SK-N-SH (cell line): Measurements from ENCODE around the gene MTMR12. TPM values are rescaled to one million over a fixed set of nuclear protein-coding genes. Genes with fewer than 3 reads are reported as not detected.

Experiments used
- CTCF ChIA-PET: fragments of 300-600, 350-600 bp; formaldehyde crosslinking; extraction: SDS; loops from one replicate; lab custom pipeline; 2021; lab: Yijun Ruan, JAX
- POLR2A ChIA-PET: fragments of 350-600 bp; sonication (Branson Sonifier 250); formaldehyde crosslinking; extraction: SDS; loops from one replicate; lab custom pipeline; 2020; ENCODE audit warnings: antibody characterized with exemption, inconsistent platforms; lab: Yijun Ruan, JAX
- DNase-seq: peaks from one replicate; pipeline ENCODE4 v3.0.0; 2012
- H2AFZ ChIP-seq: fragments of 200-600 bp; sonication (generic); 2 replicates; pipeline ENCODE4 v1.8.1; 2016; ENCODE audit warnings: antibody characterized with exemption, mild to moderate bottlenecking, low read depth
- H3F3A ChIP-seq: fragments of 200-600 bp; sonication (generic); replicated peaks from 2 replicates; pipeline ENCODE3; 2016; ENCODE audit warnings: antibody characterized with exemption, mild to moderate bottlenecking; ENCODE audit not compliant: insufficient read depth
- H3K27ac ChIP-seq, 2 experiments: fragments of 200-500 bp in 1 of 2; fragments of 200-600 bp in 1 of 2; sonication (Bioruptor generic) in 1 of 2; sonication (generic), shearing (Covaris generic) in 1 of 2; 2 replicates each; pipeline versions ENCODE4 v1.5.1 to v1.6.1; 2014 to 2016; ENCODE audit warnings: low read depth in 2 of 2, inconsistent platforms in 1 of 2, low read length in 1 of 2, mild to moderate bottlenecking in 1 of 2, mixed read lengths in 1 of 2
- H3K27me3 ChIP-seq: fragments of 200-600 bp; sonication (generic), shearing (Covaris generic); 2 replicates; pipeline ENCODE4 v1.6.1; 2016; ENCODE audit warnings: mixed run types; ENCODE audit not compliant: insufficient read depth
- H3K36me3 ChIP-seq, 2 experiments: fragments of 200-500 bp in 1 of 2; fragments of 200-600 bp in 1 of 2; sonication (Bioruptor generic) in 1 of 2; sonication (generic) in 1 of 2; replicated peaks in 1 of 2; 2 replicates each; pipeline versions ENCODE3 to v1.5.1; 2014 to 2016; ENCODE audit warnings: low read length in 1 of 2, mild to moderate bottlenecking in 1 of 2; ENCODE audit not compliant: insufficient read depth in 2 of 2, control insufficient read depth in 1 of 2
- H3K4me1 ChIP-seq, 2 experiments: fragments of 200-500 bp in 1 of 2; fragments of 200-600 bp in 1 of 2; sonication (Bioruptor generic) in 1 of 2; sonication (generic), shearing (Covaris generic) in 1 of 2; 2 replicates each; pipeline versions ENCODE4 v1.5.1 to v1.6.1; 2014 to 2016; ENCODE audit warnings: low read depth in 1 of 2, low read length in 1 of 2, mixed run types in 1 of 2; ENCODE audit not compliant: insufficient read depth in 2 of 2, control insufficient read depth in 1 of 2
- H3K4me2 ChIP-seq: fragments of 200-600 bp; sonication (generic), shearing (Covaris generic); 2 replicates; pipeline ENCODE4 v1.6.1; 2017; ENCODE audit warnings: mixed run types
- H3K4me3 ChIP-seq, 2 experiments: fragments of 200-500 bp in 1 of 2; fragments of 200-600 bp in 1 of 2; sonication (Bioruptor generic) in 1 of 2; sonication (generic), shearing (Covaris generic) in 1 of 2; 2 replicates each; pipeline versions ENCODE4 v1.5.1 to v1.8.1; 2014 to 2016; ENCODE audit warnings: low read depth in 2 of 2, inconsistent platforms in 1 of 2, low read length in 1 of 2, mild to moderate bottlenecking in 1 of 2, mixed read lengths in 1 of 2, moderate library complexity in 1 of 2
- H3K79me2 ChIP-seq: fragments of 200-600 bp; sonication (generic); 2 replicates; pipeline ENCODE4 v1.8.1; 2017; ENCODE audit warnings: mild to moderate bottlenecking; ENCODE audit not compliant: insufficient read depth
- H3K9ac ChIP-seq: fragments of 200-600 bp; sonication (generic); 2 replicates; pipeline ENCODE4 v1.6.1; 2017; ENCODE audit warnings: mixed run types
- H3K9me2 ChIP-seq: fragments of 200-600 bp; sonication (generic); 2 replicates; pipeline ENCODE4 v1.6.1; 2017; ENCODE audit warnings: mixed run types
- H3K9me3 ChIP-seq: fragments of 200-600 bp; sonication (generic); 2 replicates; pipeline ENCODE4 v1.6.1; 2017; ENCODE audit warnings: mixed run types, mild to moderate bottlenecking, moderate library complexity
- H4K20me1 ChIP-seq: fragments of 200-600 bp; sonication (generic); 2 replicates; pipeline ENCODE4 v1.6.1; 2017; ENCODE audit warnings: mild to moderate bottlenecking, mixed run types; ENCODE audit not compliant: insufficient read depth
- CHD2 ChIP-seq: fragments of 150-350 bp; IDR thresholded peaks from 2 replicates; pipeline ENCODE4 v1.6.1; 2018; ENCODE audit warnings: low read length; ENCODE audit not compliant: partially characterized antibody
- EZH2phosphoT487 ChIP-seq: fragments of 200-600 bp; sonication (generic); IDR thresholded peaks from 2 replicates; pipeline ENCODE4 v1.6.1; 2017; ENCODE audit warnings: low read depth, mixed run types, mild to moderate bottlenecking, antibody characterized with exemption, moderate library complexity, borderline replicate concordance
- PBX3 ChIP-seq: IDR thresholded peaks from 2 replicates; pipeline ENCODE4; 2012
- RXRA ChIP-seq: IDR thresholded peaks from 2 replicates; pipeline ENCODE4 v1.4.0; 2012; ENCODE audit warnings: low read depth, mild to moderate bottlenecking, borderline replicate concordance
- TCF12 ChIP-seq: IDR thresholded peaks from 2 replicates; pipeline ENCODE4 v1.4.0; 2012
- YY1 ChIP-seq: IDR thresholded peaks from 2 replicates; pipeline ENCODE4 v1.4.0; 2012; ENCODE audit warnings: low read depth, mild to moderate bottlenecking
- WGBS: methylation state at CpG from one replicate; pipeline ENCODE4 v1.1.6; 2017; ENCODE audit warnings: low lambda C conversion rate; 5-methylcytosine and 5-hydroxymethylcytosine counted together
- polyA plus RNA-seq, 3 experiments: library from polyadenylated mRNA; depleted of rRNA; stranded (reverse); fragments of >200 nt; gene quantifications; 2 replicates each; pipeline ENCODE4 v1.2.3, GENCODE V29; 2012
- TF ChIP-seq, protein P1 (sequence below): IDR thresholded peaks from 2 replicates; pipeline ENCODE4 v1.4.0; 2012; ENCODE audit warnings: low read depth, borderline replicate concordance

Gene MTMR12
- polyA plus RNA-seq, 1 of the 3 experiments (the other 2 are of a cell fraction) = 10.9 TPM

- Histone ChIP-seq H3K4me2 (no peak overlapping the region), H3K9me2 (no peaks in the 10 kb centered on the region), H3K27me3 (no peaks in the 10 kb centered on the region), H3K79me2 (no peaks in the 10 kb centered on the region), H3K4me3 (no peak overlapping the region), H3K9me3 (no peaks in the 10 kb centered on the region), H2AFZ (no peak overlapping the region), H4K20me1 (no peaks in the 10 kb centered on the region), H3F3A (no peaks in the 10 kb centered on the region), H3K4me1 (no peaks in the 10 kb centered on the region), H3K9ac (no peak overlapping the region), H3K36me3 (no peaks in the 10 kb centered on the region), H3K27ac (no peak overlapping the region)
- TF ChIP-seq RXRA = no peak
- no peak for TF ChIP-seq YY1
- no peak for TF ChIP-seq PBX3
- TF ChIP-seq, protein P1, sequence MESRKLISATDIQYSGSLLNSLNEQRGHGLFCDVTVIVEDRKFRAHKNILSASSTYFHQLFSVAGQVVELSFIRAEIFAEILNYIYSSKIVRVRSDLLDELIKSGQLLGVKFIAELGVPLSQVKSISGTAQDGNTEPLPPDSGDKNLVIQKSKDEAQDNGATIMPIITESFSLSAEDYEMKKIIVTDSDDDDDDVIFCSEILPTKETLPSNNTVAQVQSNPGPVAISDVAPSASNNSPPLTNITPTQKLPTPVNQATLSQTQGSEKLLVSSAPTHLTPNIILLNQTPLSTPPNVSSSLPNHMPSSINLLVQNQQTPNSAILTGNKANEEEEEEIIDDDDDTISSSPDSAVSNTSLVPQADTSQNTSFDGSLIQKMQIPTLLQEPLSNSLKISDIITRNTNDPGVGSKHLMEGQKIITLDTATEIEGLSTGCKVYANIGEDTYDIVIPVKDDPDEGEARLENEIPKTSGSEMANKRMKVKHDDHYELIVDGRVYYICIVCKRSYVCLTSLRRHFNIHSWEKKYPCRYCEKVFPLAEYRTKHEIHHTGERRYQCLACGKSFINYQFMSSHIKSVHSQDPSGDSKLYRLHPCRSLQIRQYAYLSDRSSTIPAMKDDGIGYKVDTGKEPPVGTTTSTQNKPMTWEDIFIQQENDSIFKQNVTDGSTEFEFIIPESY = no peak
- TF ChIP-seq CHD2 = no peak
- CTCF ChIA-PET = interaction anchor here (1.3 to 5.6 kb wide), 2 partner anchors 11 to 99 kb away, joined by 6 to 71 read pairs; no protein-coding TSS in a partner anchor
- POLR2A ChIA-PET = no interaction called here
- no peak for DNase-seq
- 37% methylated on average over 3 of the region's 3 CpGs for WGBS
Measured at GRCh38 chr5:32331935-32332274, 19.2 kb upstream of the MTMR12 start.

- Histone ChIP-seq H3K9ac (no peak overlapping the region), H3K27ac (no peak overlapping the region), H3K27me3 (no peaks in the 10 kb centered on the region), H3K4me2 (no peak overlapping the region), H3F3A (no peaks in the 10 kb centered on the region), H3K4me1 (no peaks in the 10 kb centered on the region), H3K36me3 (no peaks in the 10 kb centered on the region), H3K9me2 (no peaks in the 10 kb centered on the region), H2AFZ (no peak overlapping the region), H3K79me2 (no peaks in the 10 kb centered on the region), H4K20me1 (no peaks in the 10 kb centered on the region), H3K9me3 (no peaks in the 10 kb centered on the region), H3K4me3 (no peak overlapping the region)
- no peak for DNase-seq
- ChIA-PET POLR2A (no interaction called here), CTCF (interaction anchor here (0.9 to 5.6 kb wide), 3 partner anchors 11 to 126 kb away, joined by 3 to 71 read pairs (median 6); no protein-coding TSS in a partner anchor)
- 52% methylated on average over 11 of the region's 11 CpGs for WGBS
- TF ChIP-seq EZH2phosphoT487 (no peak), PBX3 (no peak), TCF12 (no peak)
Measured at GRCh38 chr5:32331217-32331934, 18.6 kb upstream of the MTMR12 start.
